Measurements from ENCODE around the gene RECQL.
"Not testable (repeated sequence)": the region's sequence is repeated elsewhere in the genome, so short reads cannot be mapped to it uniquely, and the experiment has no call there.

DNA sequence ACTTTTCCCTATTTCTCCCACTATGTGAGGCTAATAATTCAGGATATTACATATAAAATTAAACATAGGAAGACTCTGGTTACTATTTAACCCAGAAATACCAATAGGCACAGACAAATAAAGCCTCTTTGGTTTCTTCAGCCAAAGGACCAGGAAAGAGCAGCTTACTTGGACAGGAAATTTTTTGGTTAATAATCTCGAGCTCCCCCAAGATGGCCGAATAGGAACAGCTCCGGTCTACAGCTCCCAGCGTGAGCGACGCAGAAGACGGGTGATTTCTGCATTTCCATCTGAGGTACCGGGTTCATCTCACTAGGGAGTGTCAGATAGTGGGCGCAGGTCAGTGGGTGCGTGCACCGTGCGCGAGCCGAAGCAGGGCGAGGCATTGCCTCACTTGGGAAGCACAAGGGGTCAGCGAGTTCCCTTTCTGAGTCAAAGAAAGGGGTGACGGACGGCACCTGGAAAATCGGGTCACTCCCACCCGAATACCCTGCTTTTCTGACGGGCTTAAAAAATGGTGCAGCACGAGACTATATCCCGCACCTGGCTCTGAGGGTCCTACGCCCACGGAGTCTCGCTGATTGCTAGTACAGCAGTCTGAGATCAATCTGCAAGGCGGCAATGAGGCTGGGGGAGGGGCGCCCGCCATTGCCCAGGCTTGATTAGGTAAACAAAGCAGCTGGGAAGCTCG lies 82.3 kb downstream of the RECQL start:
- TF ChIP-seq, protein P1, sequence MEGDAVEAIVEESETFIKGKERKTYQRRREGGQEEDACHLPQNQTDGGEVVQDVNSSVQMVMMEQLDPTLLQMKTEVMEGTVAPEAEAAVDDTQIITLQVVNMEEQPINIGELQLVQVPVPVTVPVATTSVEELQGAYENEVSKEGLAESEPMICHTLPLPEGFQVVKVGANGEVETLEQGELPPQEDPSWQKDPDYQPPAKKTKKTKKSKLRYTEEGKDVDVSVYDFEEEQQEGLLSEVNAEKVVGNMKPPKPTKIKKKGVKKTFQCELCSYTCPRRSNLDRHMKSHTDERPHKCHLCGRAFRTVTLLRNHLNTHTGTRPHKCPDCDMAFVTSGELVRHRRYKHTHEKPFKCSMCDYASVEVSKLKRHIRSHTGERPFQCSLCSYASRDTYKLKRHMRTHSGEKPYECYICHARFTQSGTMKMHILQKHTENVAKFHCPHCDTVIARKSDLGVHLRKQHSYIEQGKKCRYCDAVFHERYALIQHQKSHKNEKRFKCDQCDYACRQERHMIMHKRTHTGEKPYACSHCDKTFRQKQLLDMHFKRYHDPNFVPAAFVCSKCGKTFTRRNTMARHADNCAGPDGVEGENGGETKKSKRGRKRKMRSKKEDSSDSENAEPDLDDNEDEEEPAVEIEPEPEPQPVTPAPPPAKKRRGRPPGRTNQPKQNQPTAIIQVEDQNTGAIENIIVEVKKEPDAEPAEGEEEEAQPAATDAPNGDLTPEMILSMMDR (IDR thresholded peaks at IDR 0.05), result not testable (repeated sequence)
- not testable (repeated sequence) for TF ChIP-seq EP300, POLR2A (IDR thresholded peaks at IDR 0.05)

All from suprapubic skin (tissue), 3 donors.